HCT116 (cell line): ENCODE results near the gene ADIPOR2. TPM values are rescaled to one million over a fixed set of nuclear protein-coding genes. Genes with fewer than 3 reads are reported as not detected.

ENCODE experiments used
- ATAC-seq: fragments of 200-7000 bp; cut with Tn5 transposase; 2 replicates; pipeline ENCODE4 v1.9.1; 2020; ENCODE audit warnings: mild to moderate bottlenecking, moderate library complexity
- BruUV-seq: library from RNA; stranded (reverse); fragments of 400-500 nt; replicated peaks from 2 replicates; lab custom pipeline; 2021; lab: Mats Ljungman, UMichigan
- CTCF ChIA-PET: fragments of 300-600 bp; sonication (Branson Sonifier 250); formaldehyde crosslinking; loops from one replicate; lab custom pipeline; 2021; ENCODE audit warnings: antibody characterized with exemption; lab: Charles Lee
- POLR2A ChIA-PET: fragments of 300-600, 350-600 bp; sonication (Branson Sonifier 250); formaldehyde crosslinking; loops from one replicate; lab custom pipeline; 2021; ENCODE audit warnings: antibody characterized with exemption; lab: Charles Lee
- RAD21 ChIA-PET, 2 experiments: fragments of 300-600 bp; sonication (Branson Sonifier 250); formaldehyde crosslinking; loops; one replicate each; lab custom pipeline; 2023; ENCODE audit warnings: low total read pairs in 2 of 2; ENCODE audit not compliant: uncharacterized antibody in 2 of 2, unreplicated experiment in 2 of 2, low non-redundant PET in 1 of 2; lab: Charles Lee
- DNase-seq: peaks from one replicate; pipeline ENCODE4 v3.0.0-alpha.2; 2010; ENCODE audit warnings: low read depth, low spot score
- H2AFZ ChIP-seq: fragments of 200-600 bp; shearing (Covaris generic), sonication (generic); 2 replicates; pipeline ENCODE4 v1.6.1; 2017; ENCODE audit warnings: low read depth, mixed run types, mixed read lengths, antibody characterized with exemption, low read length; ENCODE audit not compliant: poor library complexity, severe bottlenecking
- H3K27ac ChIP-seq: 2 replicates; pipeline ENCODE4 v1.5.1; 2012; ENCODE audit warnings: low read depth, low read length
- H3K27me3 ChIP-seq: fragments of 200-600 bp; sonication (generic); 2 replicates; pipeline ENCODE4 v1.6.1; 2016; ENCODE audit warnings: mixed run types, low read length, mixed read lengths; ENCODE audit not compliant: insufficient read depth
- H3K36me3 ChIP-seq, 2 experiments: fragments of 200-500 bp in 1 of 2; fragments of 200-600 bp in 1 of 2; sonication (Bioruptor generic) in 1 of 2; sonication (generic) in 1 of 2; 2 replicates each; pipeline versions ENCODE4 v1.5.1 to v1.6.1; 2014 to 2016; ENCODE audit warnings: low read length in 2 of 2, inconsistent platforms in 1 of 2, mixed read lengths in 1 of 2, mixed run types in 1 of 2; ENCODE audit not compliant: insufficient read depth in 2 of 2, control insufficient read depth in 1 of 2
- H3K4me1 ChIP-seq, 2 experiments: fragments of 200-600 bp in 1 of 2; sonication (generic) in 1 of 2; 2 replicates each; pipeline versions ENCODE4 v1.5.1 to v1.6.1; 2012 to 2017; ENCODE audit warnings: low read length in 2 of 2, inconsistent platforms in 1 of 2, mild to moderate bottlenecking in 1 of 2, mixed read lengths in 1 of 2, mixed run types in 1 of 2, moderate library complexity in 1 of 2; ENCODE audit not compliant: insufficient read depth in 2 of 2, control insufficient read depth in 1 of 2
- H3K4me2 ChIP-seq: fragments of 200-600 bp; sonication (generic); 2 replicates; pipeline ENCODE4 v1.6.1; 2017; ENCODE audit warnings: mixed run types, low read length, mixed read lengths
- H3K4me3 ChIP-seq, 2 experiments: fragments of 200-600 bp in 1 of 2; sonication (generic) in 1 of 2; replicated peaks in 1 of 2; 2 replicates each; pipeline ENCODE4 v1.5.1; 2011 to 2016; ENCODE audit warnings: low read length in 2 of 2, control low read depth in 1 of 2, low read depth in 1 of 2, mild to moderate bottlenecking in 1 of 2, mixed read lengths in 1 of 2, mixed run types in 1 of 2
- H3K79me2 ChIP-seq: fragments of 200-600 bp; sonication (generic); 2 replicates; pipeline ENCODE4 v1.6.1; 2017; ENCODE audit warnings: mild to moderate bottlenecking, mixed run types, low read length, moderate library complexity, mixed read lengths; ENCODE audit not compliant: insufficient read depth
- H3K9ac ChIP-seq: fragments of 200-600 bp; sonication (generic); 2 replicates; pipeline ENCODE4 v1.6.1; 2016; ENCODE audit warnings: low read length, mixed read lengths
- H3K9me2 ChIP-seq: fragments of 200-600 bp; sonication (generic), shearing (Covaris generic); 2 replicates; pipeline ENCODE4 v1.6.1; 2017; ENCODE audit warnings: mixed run types, mild to moderate bottlenecking, moderate library complexity; ENCODE audit not compliant: insufficient read depth
- H3K9me3 ChIP-seq, 2 experiments: fragments of 200-500 bp in 1 of 2; fragments of 200-600 bp in 1 of 2; sonication (Bioruptor generic) in 1 of 2; sonication (generic) in 1 of 2; 2 replicates each; pipeline ENCODE4 v1.6.1; 2014 to 2017; ENCODE audit warnings: low read length in 2 of 2, mixed read lengths in 2 of 2, inconsistent platforms in 1 of 2, low read depth in 1 of 2, mild to moderate bottlenecking in 1 of 2, mixed run types in 1 of 2, moderate library complexity in 1 of 2; ENCODE audit not compliant: control insufficient read depth in 1 of 2, insufficient read depth in 1 of 2
- H4K20me1 ChIP-seq: fragments of 200-600 bp; sonication (generic), shearing (Covaris generic); 2 replicates; pipeline ENCODE4 v1.6.1; 2017; ENCODE audit warnings: mixed run types, mild to moderate bottlenecking, moderate library complexity; ENCODE audit not compliant: insufficient read depth
- CEBPB ChIP-seq: IDR thresholded peaks from 2 replicates; pipeline ENCODE4 v1.6.1; 2012; ENCODE audit warnings: low read depth
- FOSL1 ChIP-seq: IDR thresholded peaks from 2 replicates; pipeline ENCODE4 v1.6.1; 2012; ENCODE audit warnings: low read depth
- JUND ChIP-seq: IDR thresholded peaks from 2 replicates; pipeline ENCODE4 v1.6.1; 2012
- SRF ChIP-seq: IDR thresholded peaks from 2 replicates; pipeline ENCODE4 v1.6.1; 2012; ENCODE audit warnings: low read depth
- YY1 ChIP-seq: IDR thresholded peaks from 2 replicates; pipeline ENCODE4 v1.6.1; 2011; ENCODE audit warnings: low read length, low read depth, moderate library complexity, mild to moderate bottlenecking; ENCODE audit not compliant: insufficient replicate concordance; ENCODE audit errors: extremely low read depth
- ZFX ChIP-seq: fragments of 450-650 bp; IDR thresholded peaks from 2 replicates; pipeline ENCODE4 v1.6.1; 2017
- intact Hi-C: fragments of 100-400 bp; cut with micrococcal nuclease; formaldehyde crosslinking; loops from 2 replicates; pipeline ENCODE4 v1.10.0; 2022
- total RNA-seq: library from RNA; stranded (reverse); gene quantifications from one replicate; pipeline ENCODE4 v1.2.1, GENCODE V29; 2021; ENCODE audit not compliant: unreplicated experiment
- TF ChIP-seq, protein P1 (sequence below): IDR thresholded peaks from 2 replicates; pipeline ENCODE4 v1.6.1; 2011; ENCODE audit warnings: mild to moderate bottlenecking, low read length, moderate library complexity; ENCODE audit not compliant: insufficient replicate concordance; ENCODE audit errors: extremely low read depth

Gene ADIPOR2
- total RNA-seq, 1 experiment from 2014 or later = 69.9 TPM

DNA sequence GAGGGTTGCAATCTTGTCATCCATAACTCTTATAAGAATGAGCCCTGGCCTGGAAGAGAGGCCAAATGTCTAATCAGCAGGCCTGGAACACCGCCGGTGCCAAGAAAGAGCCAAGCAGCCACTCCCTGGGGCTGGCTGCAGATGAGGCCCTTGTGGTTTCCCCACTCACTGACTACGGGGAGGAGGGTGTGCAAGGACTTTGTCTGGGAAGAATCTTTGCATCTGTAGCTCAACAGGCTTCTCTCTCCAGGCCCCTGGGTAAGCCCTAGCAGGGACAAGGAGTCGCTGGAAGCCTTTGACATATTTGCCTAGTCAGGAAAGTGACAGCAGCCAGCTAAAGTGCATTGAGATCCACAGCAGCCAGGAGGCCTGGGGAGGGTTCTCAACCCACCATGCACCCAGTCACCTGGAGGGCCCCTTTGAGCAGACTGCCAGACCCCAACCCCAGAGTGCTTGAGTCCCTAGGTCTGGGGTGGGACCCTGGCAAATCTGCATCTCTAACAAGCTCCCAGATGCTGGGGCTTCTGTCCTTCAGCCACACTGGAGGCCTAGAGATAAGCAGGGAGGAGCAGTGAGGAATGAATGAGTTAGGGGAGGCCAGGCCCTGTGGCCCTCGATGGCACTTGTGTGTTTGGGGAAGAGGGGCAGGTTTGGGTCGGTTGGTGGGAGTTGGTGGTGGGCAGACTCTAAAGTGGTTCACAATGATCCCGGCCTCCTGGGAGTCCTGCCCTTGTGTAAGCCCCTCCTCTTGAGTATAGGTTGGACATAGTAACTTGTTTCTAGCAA lies 115.6 kb downstream of the ADIPOR2 start:
- ATAC-seq = no peak
- H3K9ac ChIP-seq = no peak overlapping the region
- no peaks in the 10 kb centered on the region for H3K27me3 ChIP-seq
- POLR2A ChIA-PET = no interaction called here
- H3K4me3 ChIP-seq = no peak overlapping the region
- no peaks in the 10 kb centered on the region for H4K20me1 ChIP-seq
- TF ChIP-seq CEBPB (no peak), FOSL1 (no peak), ZFX (no peak), YY1 (no peak), JUND (no peak), SRF (no peak)
- TF ChIP-seq, protein P1, sequence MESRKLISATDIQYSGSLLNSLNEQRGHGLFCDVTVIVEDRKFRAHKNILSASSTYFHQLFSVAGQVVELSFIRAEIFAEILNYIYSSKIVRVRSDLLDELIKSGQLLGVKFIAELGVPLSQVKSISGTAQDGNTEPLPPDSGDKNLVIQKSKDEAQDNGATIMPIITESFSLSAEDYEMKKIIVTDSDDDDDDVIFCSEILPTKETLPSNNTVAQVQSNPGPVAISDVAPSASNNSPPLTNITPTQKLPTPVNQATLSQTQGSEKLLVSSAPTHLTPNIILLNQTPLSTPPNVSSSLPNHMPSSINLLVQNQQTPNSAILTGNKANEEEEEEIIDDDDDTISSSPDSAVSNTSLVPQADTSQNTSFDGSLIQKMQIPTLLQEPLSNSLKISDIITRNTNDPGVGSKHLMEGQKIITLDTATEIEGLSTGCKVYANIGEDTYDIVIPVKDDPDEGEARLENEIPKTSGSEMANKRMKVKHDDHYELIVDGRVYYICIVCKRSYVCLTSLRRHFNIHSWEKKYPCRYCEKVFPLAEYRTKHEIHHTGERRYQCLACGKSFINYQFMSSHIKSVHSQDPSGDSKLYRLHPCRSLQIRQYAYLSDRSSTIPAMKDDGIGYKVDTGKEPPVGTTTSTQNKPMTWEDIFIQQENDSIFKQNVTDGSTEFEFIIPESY = no peak
- no peak for DNase-seq
- no peaks in the 10 kb centered on the region for H3K36me3 ChIP-seq
- RAD21 ChIA-PET = no interaction called here
- H3K9me3 ChIP-seq = no peaks in the 10 kb centered on the region
- intact Hi-C loops = no loop called here
- H3K27ac ChIP-seq = no peak overlapping the region
- H3K9me2 ChIP-seq = no peaks in the 10 kb centered on the region
- no peak overlapping the region for H2AFZ ChIP-seq
- peaks cover 4 to 9% of the 10 kb centered on the region in 2 experiments; a peak in 2 of 4 replicates for H3K4me1 ChIP-seq
- no peaks in the 10 kb centered on the region for H3K79me2 ChIP-seq
- CTCF ChIA-PET = interaction anchor here (1.0 kb wide), 1 partner anchor 133 kb away, joined by 4 read pairs; no protein-coding TSS in a partner anchor
- no peak overlapping the region for H3K4me2 ChIP-seq
- no TSS peak for BruUV-seq
